PC-3 (cell line): Measurements from ENCODE around the gene SSRP1. TPM values are rescaled to one million over a fixed set of nuclear protein-coding genes. Genes with fewer than 3 reads are reported as not detected.

Source experiments
- ATAC-seq: fragments of 200-7000 bp; cut with Tn5 transposase; 2 replicates; pipeline ENCODE4 v1.9.1; 2020; ENCODE audit warnings: mild to moderate bottlenecking, moderate library complexity
- BruUV-seq: library from RNA; stranded (reverse); fragments of 400-500 nt; replicated peaks from 2 replicates; lab custom pipeline; 2021; lab: Mats Ljungman, UMichigan
- CTCF ChIA-PET: fragments of 300-600 bp; sonication (Branson Sonifier 250); formaldehyde crosslinking; loops from one replicate; lab custom pipeline; 2022; ENCODE audit warnings: antibody characterized with exemption; lab: Charles Lee
- POLR2A ChIA-PET: fragments of 300-600 bp; sonication (Branson Sonifier 250); formaldehyde crosslinking; loops from one replicate; lab custom pipeline; 2022; ENCODE audit warnings: antibody characterized with exemption; ENCODE audit not compliant: unreplicated experiment; lab: Charles Lee
- DNase-seq: peaks from one replicate; pipeline ENCODE4 v3.0.0-alpha.2; 2015
- H2AFZ ChIP-seq: fragments of 300-600 bp; sonication (generic); 2 replicates; pipeline ENCODE4 v1.6.0; 2016; ENCODE audit warnings: antibody characterized with exemption, low read length
- H3F3A ChIP-seq: fragments of 300-600 bp; sonication (generic); one replicate; pipeline ENCODE4 v1.6.0; 2017; ENCODE audit warnings: antibody characterized with exemption, low read length, control low read depth, mild to moderate bottlenecking; ENCODE audit not compliant: unreplicated experiment
- H3K27ac ChIP-seq: fragments of 300-600 bp; sonication (generic); 2 replicates; pipeline ENCODE4 v1.5.1; 2016; ENCODE audit warnings: mild to moderate bottlenecking, low read length
- H3K27me3 ChIP-seq: fragments of 300-600 bp; sonication (generic); 2 replicates; pipeline ENCODE4 v1.6.1; 2016; ENCODE audit warnings: low read length, mixed read lengths
- H3K36me3 ChIP-seq: fragments of 300-600 bp; sonication (generic); 2 replicates; pipeline ENCODE4 v1.6.1; 2016; ENCODE audit warnings: low read depth, mixed run types, low read length, mixed read lengths
- H3K4me1 ChIP-seq: fragments of 300-600 bp; sonication (generic); 2 replicates; pipeline ENCODE4 v1.5.1; 2016; ENCODE audit warnings: low read length; ENCODE audit not compliant: insufficient read depth
- H3K4me2 ChIP-seq: fragments of 300-600 bp; sonication (generic); 2 replicates; pipeline ENCODE4 v1.6.0; 2016; ENCODE audit warnings: low read length
- H3K4me3 ChIP-seq: fragments of 300-600 bp; sonication (generic); 2 replicates; pipeline ENCODE4 v1.5.1; 2016; ENCODE audit warnings: mild to moderate bottlenecking, low read length, mixed read lengths
- H3K79me2 ChIP-seq: fragments of 300-600 bp; sonication (generic); 2 replicates; pipeline ENCODE4 v1.6.1; 2017; ENCODE audit warnings: low read length, mixed read lengths
- H3K9ac ChIP-seq: fragments of 300-600 bp; sonication (generic); 2 replicates; pipeline ENCODE4 v1.6.0; 2016; ENCODE audit warnings: mild to moderate bottlenecking, low read length
- H3K9me2 ChIP-seq: fragments of 300-600 bp; sonication (generic); replicated peaks from 2 replicates; pipeline ENCODE4 v1.6.1; 2016; ENCODE audit warnings: mixed run types, low read length, mixed read lengths
- H3K9me3 ChIP-seq: fragments of 300-600 bp; sonication (generic); 2 replicates; pipeline ENCODE4 v1.6.1; 2016; ENCODE audit warnings: low read length, mixed read lengths
- H4K20me1 ChIP-seq: fragments of 300-600 bp; sonication (generic); 2 replicates; pipeline ENCODE4 v1.6.1; 2016; ENCODE audit warnings: low read length, mixed read lengths
- EZH2 ChIP-seq: fragments of 300-600 bp; sonication (generic); IDR thresholded peaks from one replicate; pipeline ENCODE4 v1.6.1; 2017; ENCODE audit warnings: antibody characterized with exemption, mild to moderate bottlenecking, low read length; ENCODE audit not compliant: unreplicated experiment
- EZH2phosphoT487 ChIP-seq: fragments of 300-600 bp; sonication (generic); IDR thresholded peaks from 2 replicates; pipeline ENCODE4 v1.6.1; 2018; ENCODE audit warnings: mild to moderate bottlenecking, antibody characterized with exemption, low read length, borderline replicate concordance
- intact Hi-C: fragments of 100-400 bp; cut with micrococcal nuclease; formaldehyde crosslinking; loops from 2 replicates; pipeline ENCODE4 v1.9.0; 2023
- total RNA-seq: library from RNA; depleted of rRNA; stranded (reverse); fragments of >200 nt; gene quantifications from 2 replicates; pipeline ENCODE4 v1.2.3, GENCODE V29; 2014
- TF ChIP-seq, protein P1 (sequence below): fragments of 300-600 bp; sonication (generic); conservative IDR thresholded peaks from 2 replicates; pipeline ENCODE4 v1.5.1; 2017; ENCODE audit warnings: antibody characterized with exemption, low read depth, mild to moderate bottlenecking, low read length

Gene SSRP1
- total RNA-seq, 1 experiment from 2014 or later = 228 TPM

DNA sequence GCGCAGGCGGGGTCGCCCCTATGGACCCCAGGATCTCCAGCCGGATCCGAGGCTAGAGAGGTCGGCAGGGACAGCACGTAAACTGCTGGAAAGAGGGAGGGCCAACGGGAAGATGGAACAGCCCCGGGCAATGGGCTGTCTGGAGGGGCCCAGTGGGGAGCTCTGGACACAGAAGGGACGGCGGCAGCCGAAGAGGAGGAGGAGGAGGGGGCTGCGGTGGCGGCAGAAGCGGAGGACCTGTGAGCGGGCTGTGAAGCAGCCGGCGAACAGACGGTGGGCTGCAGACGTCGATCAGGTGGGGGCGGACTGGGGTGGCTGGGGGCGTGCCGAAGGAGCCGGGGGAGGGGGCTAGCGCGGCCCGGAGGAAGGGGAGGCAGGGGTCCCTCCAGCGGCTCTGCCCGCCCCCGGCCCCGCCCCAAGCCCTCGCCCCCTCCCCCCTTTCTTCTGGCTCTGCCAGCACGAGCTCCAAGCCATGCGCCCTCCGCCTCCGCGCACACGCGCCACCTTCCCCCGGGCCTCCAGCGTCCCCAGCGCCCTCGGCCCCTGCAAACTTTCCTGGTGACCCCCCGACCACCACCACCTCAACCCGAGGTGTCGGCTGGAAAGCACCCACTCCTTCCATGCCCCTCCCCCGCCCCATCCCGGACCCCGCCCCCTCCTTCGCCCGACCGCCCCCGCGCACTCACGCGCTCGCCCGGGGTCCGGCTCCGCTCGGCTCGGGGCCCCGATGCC lies 11.4 kb downstream of the SSRP1 start:
- no peak for TF ChIP-seq EZH2phosphoT487
- TF ChIP-seq, protein P1, sequence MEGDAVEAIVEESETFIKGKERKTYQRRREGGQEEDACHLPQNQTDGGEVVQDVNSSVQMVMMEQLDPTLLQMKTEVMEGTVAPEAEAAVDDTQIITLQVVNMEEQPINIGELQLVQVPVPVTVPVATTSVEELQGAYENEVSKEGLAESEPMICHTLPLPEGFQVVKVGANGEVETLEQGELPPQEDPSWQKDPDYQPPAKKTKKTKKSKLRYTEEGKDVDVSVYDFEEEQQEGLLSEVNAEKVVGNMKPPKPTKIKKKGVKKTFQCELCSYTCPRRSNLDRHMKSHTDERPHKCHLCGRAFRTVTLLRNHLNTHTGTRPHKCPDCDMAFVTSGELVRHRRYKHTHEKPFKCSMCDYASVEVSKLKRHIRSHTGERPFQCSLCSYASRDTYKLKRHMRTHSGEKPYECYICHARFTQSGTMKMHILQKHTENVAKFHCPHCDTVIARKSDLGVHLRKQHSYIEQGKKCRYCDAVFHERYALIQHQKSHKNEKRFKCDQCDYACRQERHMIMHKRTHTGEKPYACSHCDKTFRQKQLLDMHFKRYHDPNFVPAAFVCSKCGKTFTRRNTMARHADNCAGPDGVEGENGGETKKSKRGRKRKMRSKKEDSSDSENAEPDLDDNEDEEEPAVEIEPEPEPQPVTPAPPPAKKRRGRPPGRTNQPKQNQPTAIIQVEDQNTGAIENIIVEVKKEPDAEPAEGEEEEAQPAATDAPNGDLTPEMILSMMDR = no peak
- no peak for TF ChIP-seq EZH2
- Histone ChIP-seq H3K36me3 (peaks cover 37% of the 10 kb centered on the region), H3K9ac (peak overlapping the region; percentile 72), H3F3A (peaks cover 7% of the 10 kb centered on the region), H4K20me1 (peaks cover 14% of the 10 kb centered on the region; the same call in 1 of the 2 replicates), H3K9me3 (no peaks in the 10 kb centered on the region), H3K27me3 (no peaks in the 10 kb centered on the region), H3K79me2 (peaks cover 37% of the 10 kb centered on the region), H3K27ac (peak overlapping the region; percentile 13; the same call in 1 of the 2 replicates), H3K4me1 (peaks cover 53% of the 10 kb centered on the region), H3K4me2 (peak overlapping the region; percentile 93), H3K9me2 (no peaks in the 10 kb centered on the region), H3K4me3 (peak overlapping the region; percentile 85), H2AFZ (peak overlapping the region; percentile 40)
- ChIA-PET POLR2A (interaction anchor here (0.6 to 1.1 kb wide), 2 partner anchors 13 to 78 kb away, joined by 3 to 4 read pairs; no protein-coding TSS in a partner anchor), CTCF (interaction anchor here (1.9 kb wide), 1 partner anchor 75 kb away, joined by 9 read pairs; no protein-coding TSS in a partner anchor)
- ATAC-seq = peak; percentile 0
- intact Hi-C loops = loop anchor here (5.0 kb wide), 1 partner anchor 1253 kb away; the partner anchor contains the start of genes LPXN and ZFP91
- DNase-seq = peak; percentile 20
- no TSS peak for BruUV-seq

DNA sequence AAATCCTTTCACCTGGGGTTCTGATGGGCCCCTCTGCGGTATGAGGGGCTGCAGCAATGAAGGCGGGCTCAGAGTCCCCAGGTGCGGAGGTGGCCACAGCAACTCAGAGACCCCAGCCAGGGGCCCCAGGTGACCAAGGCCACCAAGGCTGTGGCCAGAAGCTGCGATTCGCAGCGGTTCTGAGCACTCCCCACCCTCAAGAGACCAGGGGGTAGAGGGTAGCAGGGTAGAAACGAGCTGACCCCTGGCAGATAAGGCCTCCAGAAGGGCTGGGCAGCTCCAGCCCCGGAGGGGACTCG lies 11.9 kb downstream of the SSRP1 start:
- ATAC-seq (no peak), DNase-seq (no peak)
- ChIA-PET CTCF (interaction anchor here (1.9 kb wide), 1 partner anchor 74 kb away, joined by 9 read pairs; no protein-coding TSS in a partner anchor), POLR2A (interaction anchor here (0.6 kb wide), 1 partner anchor 79 kb away, joined by 3 read pairs; no protein-coding TSS in a partner anchor)
- TF ChIP-seq EZH2 (no peak), EZH2phosphoT487 (no peak)
- TF ChIP-seq, protein P1 = no peak
- peaks cover 7% of the 10 kb centered on the region for H3F3A ChIP-seq
- peaks cover 31% of the 10 kb centered on the region for H3K36me3 ChIP-seq
- peaks cover 37% of the 10 kb centered on the region for H3K79me2 ChIP-seq
- no peaks in the 10 kb centered on the region for H3K9me2 ChIP-seq
- peak overlapping the region; percentile 13 for H3K27ac ChIP-seq
- intact Hi-C loops = loop anchor here (5.0 kb wide), 1 partner anchor 1253 kb away; the partner anchor contains the start of genes LPXN and ZFP91
- no peaks in the 10 kb centered on the region for H3K9me3 ChIP-seq
- peak overlapping the region; percentile 93 for H3K4me2 ChIP-seq
- no peaks in the 10 kb centered on the region for H3K27me3 ChIP-seq
- peaks cover 14% of the 10 kb centered on the region; the same call in 1 of the 2 replicates for H4K20me1 ChIP-seq
- peak overlapping the region; percentile 72 for H3K9ac ChIP-seq
- peak overlapping the region; percentile 85 for H3K4me3 ChIP-seq
- no TSS peak for BruUV-seq
- H2AFZ ChIP-seq = peak overlapping the region; percentile 40; the same call in 1 of the 2 replicates
- peaks cover 53% of the 10 kb centered on the region for H3K4me1 ChIP-seq
